Psoas muscle (tissue), 8 donors: ENCODE measurements around the gene COX20. TPM values are rescaled to one million over a fixed set of nuclear protein-coding genes. Genes with fewer than 3 reads are reported as not detected.
A peak's percentile ranks its signal among the peaks of the same experiment; 100 is the strongest.

Experiments
- ATAC-seq, 4 donors: fragments of 200-7000 bp; cut with Tn5 transposase; one replicate each; pipeline ENCODE4 v1.9.1; 2020; ENCODE audit warnings: moderate library complexity in 3 of 4, mild to moderate bottlenecking in 2 of 4
- DNase-seq, 2 donors: peaks; one replicate each; pipeline ENCODE4 v3.0.0-alpha.2; 2020
- H3K27ac ChIP-seq: fragments of 200-600 bp; one replicate; pipeline ENCODE4 v1.8.0; 2022
- H3K27me3 ChIP-seq, 3 donors: fragments of 200-600 bp in 1 of 3; one replicate each; pipeline versions ENCODE4 v1.6.1 to v1.8.0; 2013 to 2022; ENCODE audit warnings: low read length in 2 of 3, mild to moderate bottlenecking in 2 of 3, moderate library complexity in 1 of 3; ENCODE audit not compliant: insufficient read depth in 3 of 3
- H3K36me3 ChIP-seq, 2 donors: fragments of 200-600 bp in 1 of 2; one replicate each; pipeline versions ENCODE4 v1.6.1 to v1.8.0; 2013 to 2022; ENCODE audit warnings: low read depth in 1 of 2, mild to moderate bottlenecking in 1 of 2, moderate library complexity in 1 of 2; ENCODE audit not compliant: insufficient read depth in 1 of 2
- H3K4me1 ChIP-seq: fragments of 200-600 bp; one replicate; pipeline ENCODE4 v1.8.0; 2022
- H3K4me3 ChIP-seq: fragments of 200-600 bp; one replicate; pipeline ENCODE4 v1.8.0; 2022; ENCODE audit warnings: mild to moderate bottlenecking
- H3K9me3 ChIP-seq: fragments of 200-600 bp; one replicate; pipeline ENCODE4 v1.8.0; 2022
- WGBS, 3 donors: extraction: QIAGEN DNeasy Blood & Tissue Kit; methylation state at CpG; one replicate each; pipeline versions ENCODE4 v1.1.6 to v1.1.7; 2013; 5-methylcytosine and 5-hydroxymethylcytosine counted together
- intact Hi-C, 2 donors: fragments of 100-400 bp; cut with DNase I; formaldehyde crosslinking; loops; one replicate each; pipeline versions ENCODE4 v1.11.0 to v1.14.2; 2022
- polyA plus RNA-seq, 3 donors: library from polyadenylated mRNA; stranded (reverse); fragments of 200-250 nt; gene quantifications; one replicate each; pipeline ENCODE4 v1.2.3, GENCODE V29; 2013
- total RNA-seq, 4 donors: library from RNA; stranded (reverse); fragmentation: NEBNext Ultra II Directional in 2 of 4; extraction: Animal tissue kit (Norgen Biotek cat#: 25700) in 2 of 4; gene quantifications; one replicate each; pipeline versions ENCODE4 v1.2.1 to v1.2.4, GENCODE V29; 2021 to 2023
- TF ChIP-seq, protein P1 (sequence below): fragments of 200-600 bp; IDR thresholded peaks from one replicate; pipeline ENCODE4 v1.8.0; 2022; ENCODE audit warnings: antibody characterized with exemption
- donor health status: healthy with polysubstance abuse.
- donor health status: DM: no; HTN: no; CAD: no; lungs with moderate emphysema.
- donor health status: Bipolar disorder and iron deficiency.
- donor health status: healthy.
- donor health status: DM: yes; HTN: yes; CAD: no.
- donor health status: DM: no; HTN: no; CAD: no.
- donor health status: DM: no; HTN: no; CAD: no.
- donor health status: DM: yes; HTN: yes; CAD: no.

COX20 gene
- total and polyA plus RNA-seq, 7 donors: 22.6 to 76.8 (median 35.8) TPM

DNA sequence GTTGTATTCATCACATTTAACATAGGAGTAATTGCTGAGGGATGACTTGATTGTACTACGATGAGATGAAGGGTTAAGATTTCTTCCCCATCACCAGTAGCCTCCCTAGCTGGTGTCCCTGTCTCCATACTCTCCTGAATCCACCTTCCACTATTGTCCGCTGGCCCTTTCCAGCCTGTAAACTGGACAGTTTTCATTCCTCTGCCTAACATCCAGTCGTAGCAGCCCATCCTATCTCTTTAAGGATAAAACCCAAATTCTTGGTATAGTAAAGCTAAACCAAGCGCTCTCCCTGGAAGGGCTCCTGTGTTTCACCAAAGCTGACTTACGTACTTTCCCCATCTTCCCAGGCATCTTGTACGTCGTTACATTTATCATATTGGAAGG, 670 bp downstream of the COX20 start:
- peaks cover 0 to 22% of the 10 kb centered on the region in 2 donors for H3K36me3 ChIP-seq
- TF ChIP-seq, protein P1, sequence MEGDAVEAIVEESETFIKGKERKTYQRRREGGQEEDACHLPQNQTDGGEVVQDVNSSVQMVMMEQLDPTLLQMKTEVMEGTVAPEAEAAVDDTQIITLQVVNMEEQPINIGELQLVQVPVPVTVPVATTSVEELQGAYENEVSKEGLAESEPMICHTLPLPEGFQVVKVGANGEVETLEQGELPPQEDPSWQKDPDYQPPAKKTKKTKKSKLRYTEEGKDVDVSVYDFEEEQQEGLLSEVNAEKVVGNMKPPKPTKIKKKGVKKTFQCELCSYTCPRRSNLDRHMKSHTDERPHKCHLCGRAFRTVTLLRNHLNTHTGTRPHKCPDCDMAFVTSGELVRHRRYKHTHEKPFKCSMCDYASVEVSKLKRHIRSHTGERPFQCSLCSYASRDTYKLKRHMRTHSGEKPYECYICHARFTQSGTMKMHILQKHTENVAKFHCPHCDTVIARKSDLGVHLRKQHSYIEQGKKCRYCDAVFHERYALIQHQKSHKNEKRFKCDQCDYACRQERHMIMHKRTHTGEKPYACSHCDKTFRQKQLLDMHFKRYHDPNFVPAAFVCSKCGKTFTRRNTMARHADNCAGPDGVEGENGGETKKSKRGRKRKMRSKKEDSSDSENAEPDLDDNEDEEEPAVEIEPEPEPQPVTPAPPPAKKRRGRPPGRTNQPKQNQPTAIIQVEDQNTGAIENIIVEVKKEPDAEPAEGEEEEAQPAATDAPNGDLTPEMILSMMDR: no peak
- peak overlapping the region; percentile 97 for H3K27ac ChIP-seq
- H3K4me3 ChIP-seq: peak overlapping the region; percentile 89
- peaks cover 44% of the 10 kb centered on the region for H3K4me1 ChIP-seq
- H3K9me3 ChIP-seq: no peaks in the 10 kb centered on the region
- ATAC-seq (peak; percentile 10 to 29 (median 20)), DNase-seq (no peak)
- no peaks in the 10 kb centered on the region for H3K27me3 ChIP-seq
- 1 to 2% (median 1%) methylated on average over 7 of the region's 7 CpGs for WGBS, 3 donors
- intact Hi-C loops: no loop called here

DNA sequence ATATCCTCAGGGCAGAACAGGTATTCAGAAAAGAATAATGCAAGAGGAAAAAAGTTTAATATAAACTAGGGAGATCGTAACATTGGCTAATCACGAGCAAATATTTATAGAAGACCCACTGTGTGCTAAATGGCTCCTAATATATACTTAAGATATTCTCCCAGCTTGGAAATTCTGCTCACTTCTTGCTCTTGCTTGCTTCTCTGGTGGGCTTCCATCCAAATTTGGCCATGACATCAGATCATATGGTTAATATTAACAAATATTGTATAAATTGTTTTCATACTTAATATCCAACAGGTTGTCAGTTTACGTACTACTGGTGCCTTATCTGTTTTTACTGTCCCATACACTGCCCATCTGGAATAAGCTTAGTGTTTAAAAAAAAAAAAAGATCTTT, 1.1 kb downstream of the COX20 start:
- 19 to 30% (median 22%) methylated on average over 3 of the region's 3 CpGs for WGBS, 3 donors
- TF ChIP-seq, protein P1: no peak
- Histone ChIP-seq H3K27ac (peak overlapping the region; percentile 97), H3K36me3 (peaks cover 0 to 27% of the 10 kb centered on the region in 2 donors), H3K4me1 (peaks cover 47% of the 10 kb centered on the region), H3K4me3 (peak overlapping the region; percentile 89), H3K27me3 (no peaks in the 10 kb centered on the region), H3K9me3 (no peaks in the 10 kb centered on the region)
- intact Hi-C loops: no loop called here
- DNase-seq (no peak), ATAC-seq (no peak)

DNA sequence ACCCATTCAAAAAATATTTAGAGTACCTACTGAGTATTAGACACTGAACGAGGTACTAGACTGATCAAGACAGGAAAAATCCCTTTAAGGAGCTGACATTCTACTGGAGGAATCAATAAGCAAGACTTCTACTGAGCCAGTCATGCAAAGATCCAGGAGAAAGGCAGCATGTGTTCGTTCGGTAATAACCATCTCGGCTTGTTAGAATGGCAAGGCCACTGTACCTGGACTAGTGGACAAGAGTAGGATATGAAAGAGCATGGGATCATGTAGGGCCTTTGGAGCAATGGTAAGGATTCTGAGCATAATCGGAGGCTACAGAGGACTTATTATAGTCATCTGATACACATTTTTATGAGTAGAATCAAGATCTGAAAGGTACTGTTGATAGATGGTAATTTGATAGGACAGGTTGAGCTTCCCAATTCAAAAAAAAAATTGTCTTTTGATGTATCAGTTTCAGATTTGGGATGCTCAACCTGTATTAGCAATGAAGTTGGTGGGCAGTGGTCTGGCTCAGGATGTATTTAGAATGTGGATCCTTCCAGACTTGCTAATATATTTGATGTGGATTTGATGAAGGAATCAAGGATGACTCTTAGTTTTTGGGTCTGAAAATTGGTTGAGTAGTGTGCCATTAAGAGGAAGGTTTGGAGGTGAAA, 2.3 kb downstream of the COX20 start:
- ATAC-seq (no peak), DNase-seq (no peak)
- Histone ChIP-seq H3K27ac (peak overlapping the region; percentile 97), H3K36me3 (peaks cover 0 to 38% of the 10 kb centered on the region in 2 donors), H3K27me3 (no peaks in the 10 kb centered on the region), H3K9me3 (no peaks in the 10 kb centered on the region), H3K4me1 (peaks cover 50% of the 10 kb centered on the region), H3K4me3 (peak overlapping the region; percentile 89)
- 47 to 77% (median 48%) methylated on average over 5 of the region's 5 CpGs for WGBS, 3 donors
- intact Hi-C loops: no loop called here
- TF ChIP-seq, protein P1: no peak

DNA sequence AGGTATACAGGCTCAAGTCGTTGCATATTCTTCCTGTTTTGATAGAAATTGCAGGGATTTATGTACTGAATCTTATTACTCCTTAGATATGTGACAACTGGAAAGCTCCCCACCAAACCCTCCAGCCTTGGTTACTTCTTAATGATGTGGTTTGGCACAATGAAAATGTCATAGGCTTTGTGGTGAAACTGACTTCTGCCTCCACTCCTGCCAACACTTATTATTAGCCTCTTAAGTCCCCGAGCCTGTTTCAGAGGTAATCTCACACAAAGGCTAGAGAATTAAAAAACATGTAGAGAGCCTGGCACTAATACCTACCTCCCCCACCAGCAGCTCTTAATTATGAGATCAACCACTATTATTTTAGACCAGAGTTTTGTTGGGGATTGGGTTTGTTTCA, 4.2 kb downstream of the COX20 start:
- Histone ChIP-seq H3K36me3 (peaks cover 7 to 58% of the 10 kb centered on the region in 2 donors), H3K27ac (peak overlapping the region; percentile 53), H3K27me3 (no peaks in the 10 kb centered on the region), H3K9me3 (no peaks in the 10 kb centered on the region), H3K4me3 (no peak overlapping the region), H3K4me1 (peaks cover 47% of the 10 kb centered on the region)
- TF ChIP-seq, protein P1: no peak
- ATAC-seq: no peak
- intact Hi-C loops: no loop called here
- WGBS, 3 donors: 42 to 51% (median 49%) methylated on average over 2 of the region's 2 CpGs
- DNase-seq: no peak
